Measurements from ENCODE around the gene CTDSPL. TPM values are rescaled to one million over a fixed set of nuclear protein-coding genes. Genes with fewer than 3 reads are reported as not detected.

The CTDSPL gene
- total RNA-seq, 1 experiment from 2014 or later = 6.1 TPM

DNA sequence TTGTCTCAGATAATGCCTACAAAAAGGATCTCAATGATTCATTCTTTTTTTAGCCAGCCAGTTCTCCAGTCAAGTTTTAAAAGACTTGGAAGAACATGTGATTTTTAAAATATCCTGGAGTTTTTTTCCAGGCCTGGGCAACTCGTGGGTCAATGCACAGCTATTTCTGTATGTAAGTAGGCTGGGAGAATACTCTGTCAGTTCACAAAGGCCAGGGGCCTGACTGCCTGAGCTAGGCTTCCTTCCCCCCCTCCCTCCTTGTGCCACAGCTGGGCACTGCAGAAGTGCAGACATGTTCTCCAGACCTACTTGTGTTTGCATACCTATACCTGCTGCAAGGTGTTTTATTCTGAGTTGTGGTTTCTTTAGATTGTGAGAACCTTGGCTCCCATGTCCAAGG lies 43.7 kb downstream of the CTDSPL start:
- no peak overlapping the region for H3K9ac ChIP-seq (ENCODE audit: low read length)
- no peak overlapping the region for H3K27ac ChIP-seq (ENCODE audit: low read length)
- H3K9me3 ChIP-seq (ENCODE audit: low read length) = no peaks in the 10 kb centered on the region
- DNase-seq (no peak), ATAC-seq (no peak)
- peaks cover 14% of the 10 kb centered on the region; the same call in 1 of the 2 replicates for H3K27me3 ChIP-seq (ENCODE audit: low read length)
- TF ChIP-seq, protein P1, sequence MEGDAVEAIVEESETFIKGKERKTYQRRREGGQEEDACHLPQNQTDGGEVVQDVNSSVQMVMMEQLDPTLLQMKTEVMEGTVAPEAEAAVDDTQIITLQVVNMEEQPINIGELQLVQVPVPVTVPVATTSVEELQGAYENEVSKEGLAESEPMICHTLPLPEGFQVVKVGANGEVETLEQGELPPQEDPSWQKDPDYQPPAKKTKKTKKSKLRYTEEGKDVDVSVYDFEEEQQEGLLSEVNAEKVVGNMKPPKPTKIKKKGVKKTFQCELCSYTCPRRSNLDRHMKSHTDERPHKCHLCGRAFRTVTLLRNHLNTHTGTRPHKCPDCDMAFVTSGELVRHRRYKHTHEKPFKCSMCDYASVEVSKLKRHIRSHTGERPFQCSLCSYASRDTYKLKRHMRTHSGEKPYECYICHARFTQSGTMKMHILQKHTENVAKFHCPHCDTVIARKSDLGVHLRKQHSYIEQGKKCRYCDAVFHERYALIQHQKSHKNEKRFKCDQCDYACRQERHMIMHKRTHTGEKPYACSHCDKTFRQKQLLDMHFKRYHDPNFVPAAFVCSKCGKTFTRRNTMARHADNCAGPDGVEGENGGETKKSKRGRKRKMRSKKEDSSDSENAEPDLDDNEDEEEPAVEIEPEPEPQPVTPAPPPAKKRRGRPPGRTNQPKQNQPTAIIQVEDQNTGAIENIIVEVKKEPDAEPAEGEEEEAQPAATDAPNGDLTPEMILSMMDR (conservative IDR thresholded peaks at IDR 0.05; ENCODE audit: low read depth, low read length) = no peak
- no peaks in the 10 kb centered on the region for H3K36me3 ChIP-seq (ENCODE audit: low read depth, low read length)
- H3K4me3 ChIP-seq (ENCODE audit: low read length) = no peak overlapping the region
- no peaks in the 10 kb centered on the region for H4K20me1 ChIP-seq (ENCODE audit: low read length)
- H3F3A ChIP-seq (ENCODE audit: low read length, unreplicated experiment) = no peaks in the 10 kb centered on the region
- intact Hi-C loops (cut with micrococcal nuclease) = no loop called here
- no peaks in the 10 kb centered on the region for H3K79me2 ChIP-seq (ENCODE audit: low read length)
- H2AFZ ChIP-seq (ENCODE audit: low read length) = no peak overlapping the region
- no peaks in the 10 kb centered on the region for H3K9me2 ChIP-seq (replicated peaks; ENCODE audit: low read length)
- H3K4me1 ChIP-seq (ENCODE audit: insufficient read depth, low read length) = no peaks in the 10 kb centered on the region
- POLR2A ChIA-PET (ENCODE audit: unreplicated experiment) = no interaction called here
- BruUV-seq (replicated peaks) = no TSS peak
- CTCF ChIA-PET = no interaction called here
- no peak overlapping the region for H3K4me2 ChIP-seq (ENCODE audit: low read length)

DNA sequence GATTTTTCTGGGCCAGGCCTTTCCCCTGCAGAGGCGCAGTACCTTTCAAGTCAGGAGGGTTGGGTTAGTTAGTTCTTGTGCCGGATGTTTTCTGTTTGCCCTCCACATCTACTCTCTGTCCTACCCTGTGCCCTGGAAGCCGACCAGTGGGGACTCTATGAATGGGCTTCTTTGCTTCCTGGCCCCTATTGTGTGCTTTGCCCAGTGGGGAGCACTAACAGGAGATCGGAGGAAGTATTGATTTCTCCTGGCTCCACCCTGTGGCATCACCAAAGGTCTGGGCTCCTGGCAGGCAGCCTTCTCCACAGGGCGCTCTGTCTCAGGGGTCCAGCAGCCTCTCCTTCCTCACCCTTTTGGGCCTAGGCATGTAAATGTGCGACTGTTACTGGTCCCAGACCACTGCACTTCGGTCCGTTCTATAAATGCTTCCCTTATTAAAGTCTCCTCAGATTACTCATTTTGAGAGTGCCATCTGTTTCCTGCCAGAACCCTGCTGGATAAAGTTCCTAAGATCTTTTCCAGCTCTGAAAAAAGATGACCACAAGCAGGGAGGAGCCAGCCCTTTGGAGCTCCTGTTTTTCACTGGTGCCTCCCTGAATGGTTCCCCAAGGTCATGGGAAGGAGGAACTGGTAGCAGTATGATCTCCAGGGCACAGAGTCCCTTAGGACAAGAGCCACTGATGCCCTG lies 44.5 kb downstream of the CTDSPL start:
- no peaks in the 10 kb centered on the region for H3K9me2 ChIP-seq (replicated peaks; ENCODE audit: low read length)
- peaks cover 14% of the 10 kb centered on the region; the same call in 1 of the 2 replicates for H3K27me3 ChIP-seq (ENCODE audit: low read length)
- ChIA-PET CTCF (no interaction called here), POLR2A (ENCODE audit: unreplicated experiment) (no interaction called here)
- intact Hi-C loops (cut with micrococcal nuclease) = no loop called here
- H2AFZ ChIP-seq (ENCODE audit: low read length) = no peak overlapping the region
- H3K4me3 ChIP-seq (ENCODE audit: low read length) = no peak overlapping the region
- no TSS peak for BruUV-seq (replicated peaks)
- H3K9me3 ChIP-seq (ENCODE audit: low read length) = no peaks in the 10 kb centered on the region
- no peaks in the 10 kb centered on the region for H3F3A ChIP-seq (ENCODE audit: low read length, unreplicated experiment)
- no peaks in the 10 kb centered on the region for H3K36me3 ChIP-seq (ENCODE audit: low read depth, low read length)
- no peaks in the 10 kb centered on the region for H3K79me2 ChIP-seq (ENCODE audit: low read length)
- ATAC-seq (no peak), DNase-seq (no peak)
- no peak overlapping the region for H3K9ac ChIP-seq (ENCODE audit: low read length)
- no peak overlapping the region for H3K27ac ChIP-seq (ENCODE audit: low read length)
- no peak overlapping the region for H3K4me2 ChIP-seq (ENCODE audit: low read length)
- no peaks in the 10 kb centered on the region for H3K4me1 ChIP-seq (ENCODE audit: insufficient read depth, low read length)
- H4K20me1 ChIP-seq (ENCODE audit: low read length) = no peaks in the 10 kb centered on the region
- TF ChIP-seq EZH2phosphoT487 (IDR thresholded peaks at IDR 0.05; ENCODE audit: borderline replicate concordance, low read length) (no peak), EZH2 (IDR thresholded peaks at IDR 0.05; ENCODE audit: low read length, unreplicated experiment) (no peak)
- TF ChIP-seq, protein P1 (conservative IDR thresholded peaks at IDR 0.05; ENCODE audit: low read depth, low read length) = no peak

DNA sequence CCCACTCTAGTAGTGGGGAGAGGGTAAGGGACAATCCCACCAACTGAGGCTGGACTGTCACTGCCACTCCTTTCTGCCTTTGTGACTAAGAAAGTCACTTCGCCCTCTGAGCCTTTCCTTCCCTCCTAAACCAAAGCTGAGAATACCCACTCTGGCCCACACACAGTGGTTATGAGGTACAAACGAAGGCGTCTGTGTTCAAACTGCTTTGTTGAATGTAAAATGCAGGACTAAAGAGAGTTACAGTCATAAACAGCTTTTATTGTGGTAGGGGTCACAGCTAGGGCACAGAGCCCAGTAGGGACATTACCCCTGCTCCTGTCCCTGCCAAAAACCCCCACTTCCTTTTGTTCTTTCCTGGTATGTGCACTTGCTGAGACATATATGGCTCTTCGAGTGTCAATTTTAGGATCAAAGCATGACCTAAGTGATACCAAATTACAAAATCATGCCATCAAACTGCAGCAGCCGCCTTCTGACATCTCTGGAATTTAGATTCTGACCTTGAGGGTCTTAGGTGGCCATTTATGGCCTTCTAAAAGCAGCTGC lies 45.1 kb downstream of the CTDSPL start:
- Histone ChIP-seq H3K4me1 (ENCODE audit: insufficient read depth, low read length) (no peaks in the 10 kb centered on the region), H3K36me3 (ENCODE audit: low read depth, low read length) (no peaks in the 10 kb centered on the region), H3K79me2 (ENCODE audit: low read length) (no peaks in the 10 kb centered on the region), H3K4me2 (ENCODE audit: low read length) (no peak overlapping the region), H2AFZ (ENCODE audit: low read length) (no peak overlapping the region), H3K9ac (ENCODE audit: low read length) (no peak overlapping the region), H3F3A (ENCODE audit: low read length, unreplicated experiment) (no peaks in the 10 kb centered on the region), H3K9me3 (ENCODE audit: low read length) (no peaks in the 10 kb centered on the region), H3K9me2 (replicated peaks; ENCODE audit: low read length) (no peaks in the 10 kb centered on the region), H3K27ac (ENCODE audit: low read length) (no peak overlapping the region), H3K27me3 (ENCODE audit: low read length) (peaks cover 14% of the 10 kb centered on the region; the same call in 1 of the 2 replicates), H3K4me3 (ENCODE audit: low read length) (no peak overlapping the region), H4K20me1 (ENCODE audit: low read length) (no peaks in the 10 kb centered on the region)
- no TSS peak for BruUV-seq (replicated peaks)
- DNase-seq (no peak), ATAC-seq (no peak)
- intact Hi-C loops (cut with micrococcal nuclease) = no loop called here
- ChIA-PET CTCF (no interaction called here), POLR2A (ENCODE audit: unreplicated experiment) (no interaction called here)
- TF ChIP-seq EZH2 (IDR thresholded peaks at IDR 0.05; ENCODE audit: low read length, unreplicated experiment) (no peak), EZH2phosphoT487 (IDR thresholded peaks at IDR 0.05; ENCODE audit: borderline replicate concordance, low read length) (no peak)
- TF ChIP-seq, protein P1 (conservative IDR thresholded peaks at IDR 0.05; ENCODE audit: low read depth, low read length) = no peak
